Measurements from ENCODE around the gene HDLBP.

HDLBP gene

DNA sequence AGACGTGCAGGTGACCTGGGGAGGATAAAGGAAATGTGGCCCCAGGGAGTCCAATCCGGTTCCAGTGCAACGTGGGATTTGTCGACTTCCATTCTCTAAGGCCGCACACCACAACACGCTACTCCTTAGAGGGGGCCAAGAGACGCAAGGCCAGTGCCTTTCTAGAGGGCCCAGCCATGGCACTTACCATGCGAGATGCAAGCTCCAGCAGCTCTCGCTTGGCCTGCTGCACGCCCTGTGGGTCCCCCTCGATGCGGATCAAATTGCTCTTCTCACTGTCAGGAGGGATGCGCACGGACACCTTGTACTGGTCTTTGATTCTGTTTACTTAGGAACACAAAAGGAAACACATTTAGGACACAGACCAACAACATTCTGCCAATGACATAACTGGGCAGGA lies 65.8 kb downstream of the HDLBP start:
- no peak for DNase-seq (ENCODE audit: low read depth)

DNA sequence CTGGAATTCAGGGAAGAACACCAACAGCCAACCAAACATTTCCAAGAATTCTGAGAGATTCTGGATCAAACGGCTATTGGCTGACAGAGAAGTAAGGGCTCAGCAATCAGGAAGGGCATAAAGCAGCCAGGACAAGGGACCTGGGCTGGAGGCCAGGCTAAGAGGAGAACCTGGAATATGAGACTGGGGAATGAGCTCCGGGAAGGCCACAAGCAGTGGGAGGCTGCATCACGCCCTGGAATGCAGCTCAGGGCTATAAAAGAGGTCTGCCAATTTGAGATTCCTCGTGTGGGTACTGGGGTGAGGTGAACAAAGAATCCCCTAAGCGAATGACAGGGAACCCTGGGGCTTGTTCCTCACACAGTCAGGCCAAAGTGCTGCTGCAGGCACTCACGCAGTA lies 66.6 kb downstream of the HDLBP start:
- no peak for DNase-seq (ENCODE audit: low read depth)

- DNase-seq (ENCODE audit: low read depth) = no peak
Observed at GRCh38 chr2:241248289-241248688, 67.2 kb downstream of the HDLBP start.

- DNase-seq (ENCODE audit: low read depth) = no peak
Observed at GRCh38 chr2:241244368-241244767, 71.1 kb downstream of the HDLBP start.

- no peak for DNase-seq (ENCODE audit: low read depth)
Observed at GRCh38 chr2:241242306-241242705, 73.2 kb downstream of the HDLBP start.

- no peak for DNase-seq (ENCODE audit: low read depth)
Observed at GRCh38 chr2:241241669-241242068, 73.8 kb downstream of the HDLBP start.

DNA sequence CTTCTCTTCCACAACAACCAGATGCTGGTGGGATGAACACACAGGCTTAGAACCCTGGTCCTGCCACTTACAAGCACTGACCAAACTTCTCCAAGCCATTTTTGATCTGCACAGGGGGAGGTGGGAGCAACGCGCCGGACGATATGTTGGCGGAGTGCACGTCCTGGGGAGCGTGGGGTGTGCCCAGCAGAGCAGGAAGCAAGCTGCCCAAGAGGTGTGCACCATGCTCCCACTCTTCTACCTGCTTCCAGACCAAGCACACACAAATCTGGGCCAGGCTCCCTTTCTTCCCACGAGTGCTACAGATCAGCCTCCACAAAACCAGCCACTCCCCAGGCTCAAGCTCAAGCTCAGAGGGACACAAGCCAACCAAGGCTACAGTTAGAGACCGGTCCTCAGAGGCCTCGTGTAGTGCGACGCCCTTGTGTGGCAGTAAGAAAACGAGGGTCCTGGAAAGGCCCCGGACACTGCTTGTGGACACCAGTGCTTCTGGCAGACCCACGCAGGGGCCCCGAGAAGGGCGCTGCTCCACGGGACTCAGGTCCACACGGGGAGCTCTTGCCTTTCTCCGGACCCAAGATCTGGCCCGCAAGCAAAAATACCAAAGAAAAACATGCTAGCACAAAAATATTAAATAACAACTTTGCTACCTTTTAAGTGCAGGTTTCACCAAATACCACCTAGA lies 75.0 kb downstream of the HDLBP start:
- DNase-seq (ENCODE audit: low read depth) = no peak

DNA sequence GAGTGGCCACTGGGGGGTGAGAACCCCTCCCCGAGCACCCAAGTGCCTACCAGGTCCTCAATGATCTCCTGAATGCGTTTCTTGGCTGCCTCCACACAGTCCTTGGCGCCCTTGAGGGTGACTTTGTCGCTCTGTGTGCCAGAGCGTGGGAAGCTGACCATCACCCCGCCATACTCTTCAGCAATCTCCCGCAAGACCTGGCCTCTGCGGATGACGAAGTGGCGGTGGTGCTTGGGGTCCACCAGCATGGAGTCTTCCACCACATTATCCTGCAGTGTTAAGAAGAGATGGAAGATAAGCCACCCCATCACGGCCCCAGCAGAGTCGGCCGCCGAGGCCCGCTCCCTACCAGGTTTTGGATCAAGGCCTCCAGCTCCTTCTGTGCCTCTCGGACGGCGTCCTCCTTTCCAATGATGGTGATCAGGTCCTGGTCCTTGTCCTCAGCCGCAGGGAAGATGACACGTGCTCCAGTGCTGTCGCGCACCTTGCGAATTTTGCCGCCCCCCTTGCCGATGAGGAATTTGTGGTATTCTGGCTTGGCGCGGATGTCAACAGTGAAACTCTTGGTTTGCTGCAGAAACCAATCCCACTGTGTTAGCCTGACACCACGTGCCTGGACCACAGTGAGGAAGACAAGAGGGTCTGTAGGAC lies 75.8 kb downstream of the HDLBP start:
- no peak for DNase-seq (ENCODE audit: low read depth)

GRCh38 chr2:241238693-241239198 lies 76.7 kb downstream of the HDLBP start:
- DNase-seq (ENCODE audit: low read depth) = no peak

DNA sequence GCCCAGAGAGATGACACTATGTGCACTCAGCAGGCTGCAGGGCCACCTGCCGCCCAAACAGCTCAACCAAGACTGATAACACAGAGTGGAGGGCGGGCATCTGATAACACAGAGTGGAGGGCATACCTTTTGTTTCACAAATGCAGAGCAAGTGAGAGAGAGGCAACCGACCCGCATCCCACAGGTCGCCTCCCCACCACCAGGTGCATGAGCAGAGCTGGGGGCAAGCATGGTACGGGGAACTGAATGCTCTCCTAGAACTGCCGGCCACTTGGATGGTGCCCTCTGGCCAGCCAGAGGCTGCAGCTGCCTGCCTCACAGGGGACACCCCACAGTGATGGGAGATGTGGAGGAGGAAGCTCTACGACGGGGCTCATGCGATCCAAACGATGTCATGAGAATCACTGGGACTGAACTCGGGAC lies 77.5 kb downstream of the HDLBP start:
- DNase-seq (ENCODE audit: low read depth) = no peak

DNA sequence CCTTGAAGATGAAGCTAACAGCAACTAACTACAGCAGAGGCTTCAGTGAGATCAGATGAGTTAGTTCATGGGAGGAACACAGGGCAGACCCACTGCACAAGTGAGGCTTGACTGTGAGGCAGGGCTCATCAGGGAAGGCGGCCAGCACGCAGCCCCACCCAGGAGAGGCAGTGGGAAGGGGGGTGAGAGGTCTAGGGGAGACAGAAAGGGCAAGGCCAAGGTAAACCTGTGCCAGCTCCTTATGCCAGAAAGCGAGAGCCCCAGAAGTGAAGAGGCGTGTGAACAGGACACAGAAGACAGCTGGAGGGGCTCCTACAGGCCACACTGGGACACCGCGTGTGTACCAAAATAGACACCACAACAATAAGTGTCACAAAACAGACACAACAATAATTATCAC lies 78.4 kb downstream of the HDLBP start:
- DNase-seq (ENCODE audit: low read depth) = no peak

DNA sequence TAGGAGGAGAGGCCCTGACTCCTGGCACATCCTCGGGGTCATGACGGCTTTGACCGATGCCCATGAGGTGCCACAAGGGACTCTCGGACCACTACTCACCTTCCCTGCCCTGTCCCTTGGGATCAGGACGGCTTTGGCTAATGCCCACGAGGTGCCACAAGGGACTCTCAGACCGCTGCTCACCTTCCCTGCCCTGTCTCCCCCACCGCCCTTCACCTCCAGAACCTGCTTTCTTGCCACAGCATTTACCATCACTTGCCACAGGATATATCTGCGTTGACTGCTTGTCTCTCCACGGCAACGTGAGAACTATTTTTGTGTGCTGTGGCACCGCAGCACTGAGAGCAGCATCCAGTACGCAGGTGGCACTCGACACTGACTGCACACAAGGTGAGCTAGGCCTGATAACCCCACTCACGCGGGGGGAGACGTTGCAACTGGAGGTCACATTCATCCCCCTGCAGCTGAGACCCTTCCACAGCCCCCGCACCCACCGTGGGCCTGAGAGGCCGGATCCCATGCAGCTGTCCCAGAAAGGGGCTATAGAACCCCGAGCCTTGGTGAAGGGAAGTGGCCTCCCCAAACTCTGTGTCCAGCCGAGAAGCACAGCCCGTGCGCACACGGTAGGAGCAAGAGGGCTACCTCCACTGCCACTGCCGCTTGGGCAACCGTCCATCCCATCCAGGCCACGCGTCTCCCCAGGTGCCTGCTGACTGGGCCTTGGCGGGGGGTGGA lies 79.4 kb downstream of the HDLBP start:
- no peak for DNase-seq (ENCODE audit: low read depth)

DNA sequence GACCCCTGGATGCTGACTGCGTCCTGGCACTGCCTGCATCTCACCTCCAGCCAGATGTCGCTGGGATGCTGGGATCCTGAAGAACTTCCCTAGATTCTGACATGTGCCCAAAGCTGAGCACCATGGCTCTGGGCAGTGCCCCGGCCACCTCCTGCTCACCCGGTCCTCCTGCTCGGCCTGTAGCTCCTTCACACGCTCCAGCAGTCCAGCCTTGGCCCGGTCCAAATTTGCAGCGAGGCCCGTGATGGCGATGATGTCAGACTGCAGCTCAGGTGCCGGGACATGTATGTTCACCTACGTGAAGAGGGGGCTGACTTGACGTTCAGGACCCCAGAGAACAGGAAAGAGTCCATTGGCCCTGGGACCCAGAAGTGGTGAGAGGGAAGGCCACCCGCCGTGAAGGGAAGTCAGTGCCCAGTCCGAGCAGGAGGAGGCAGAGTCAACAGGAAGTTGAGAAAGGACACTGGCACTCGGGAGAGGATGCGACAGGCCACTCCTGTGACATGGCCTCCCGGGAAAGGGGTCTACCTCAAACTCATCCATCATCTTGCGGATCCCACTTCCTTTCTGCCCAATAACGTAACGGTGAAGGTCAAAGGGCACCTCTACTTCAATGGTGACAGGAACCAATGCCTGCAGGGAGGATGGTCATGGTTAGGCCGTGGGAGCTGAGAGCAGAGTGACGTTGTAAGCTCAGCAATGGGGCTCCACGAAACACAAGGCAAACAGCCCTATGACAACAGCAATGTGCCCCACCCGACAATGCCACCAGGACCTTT lies 80.3 kb downstream of the HDLBP start:
- DNase-seq (ENCODE audit: low read depth) = no peak

GRCh38 chr2:241234066-241234790 lies 81.2 kb downstream of the HDLBP start:
- no peak for DNase-seq (ENCODE audit: low read depth)

DNA sequence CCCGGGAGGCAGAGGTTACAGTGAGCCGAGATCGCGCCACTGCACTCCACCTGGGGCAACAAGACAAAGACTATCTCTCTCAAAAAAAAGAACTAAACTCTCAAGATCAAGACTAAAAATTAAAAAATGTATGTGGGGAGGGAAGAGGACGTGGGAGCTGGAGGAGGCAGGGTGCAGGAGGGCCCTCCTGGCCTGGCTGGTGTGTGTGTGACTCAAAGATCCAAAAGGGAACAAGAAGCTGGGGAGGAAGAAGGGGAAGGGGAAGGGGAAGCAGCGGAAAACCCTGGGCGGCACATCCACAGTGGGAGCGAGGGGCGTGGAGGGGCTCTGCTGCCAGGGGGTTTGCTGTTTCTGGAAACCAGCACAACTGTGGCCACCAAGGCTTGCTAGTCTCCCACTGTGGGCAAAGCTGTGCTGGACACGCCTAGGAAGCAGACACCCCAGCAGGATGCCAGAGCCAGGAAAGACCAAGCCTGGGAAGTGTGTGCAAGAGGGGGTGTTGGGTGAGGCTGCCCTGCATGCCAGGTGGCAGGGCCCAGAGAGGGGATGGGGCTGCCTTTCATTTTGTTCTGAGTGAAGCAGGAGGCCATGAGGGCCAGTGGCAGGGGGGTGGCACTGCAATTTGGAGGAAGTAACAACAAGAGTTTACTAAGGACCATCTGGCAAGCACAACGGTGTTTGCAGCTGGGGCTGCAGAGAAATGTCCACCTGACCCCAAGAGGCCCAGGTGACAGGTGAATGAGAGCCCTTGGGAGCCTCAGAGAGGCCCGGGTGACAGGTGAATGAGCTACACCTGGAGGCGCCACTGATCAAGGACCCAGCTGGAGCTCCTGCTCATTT lies 82.5 kb downstream of the HDLBP start:
- DNase-seq (ENCODE audit: low read depth) = no peak

DNA sequence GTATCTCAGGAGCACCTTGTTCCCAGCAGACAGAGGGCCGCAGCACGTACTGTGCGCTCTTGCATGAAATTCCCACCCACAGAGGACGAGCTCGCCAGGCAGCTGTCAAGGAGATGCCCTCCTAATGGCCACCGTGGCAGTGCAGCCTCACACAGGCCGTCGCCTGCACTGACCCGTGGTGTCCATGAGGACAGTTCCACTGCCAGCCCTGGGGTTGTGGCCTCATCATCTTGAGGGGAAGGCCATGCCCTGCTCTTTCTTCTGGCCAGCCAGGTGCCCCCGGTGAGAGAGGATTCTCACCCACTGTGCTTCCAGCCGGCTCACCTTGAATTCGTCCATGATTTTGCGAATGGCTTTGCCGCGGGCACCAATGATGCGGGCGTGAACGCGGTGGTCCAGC lies 85.0 kb downstream of the HDLBP start:
- DNase-seq (ENCODE audit: low read depth) = no peak

DNA sequence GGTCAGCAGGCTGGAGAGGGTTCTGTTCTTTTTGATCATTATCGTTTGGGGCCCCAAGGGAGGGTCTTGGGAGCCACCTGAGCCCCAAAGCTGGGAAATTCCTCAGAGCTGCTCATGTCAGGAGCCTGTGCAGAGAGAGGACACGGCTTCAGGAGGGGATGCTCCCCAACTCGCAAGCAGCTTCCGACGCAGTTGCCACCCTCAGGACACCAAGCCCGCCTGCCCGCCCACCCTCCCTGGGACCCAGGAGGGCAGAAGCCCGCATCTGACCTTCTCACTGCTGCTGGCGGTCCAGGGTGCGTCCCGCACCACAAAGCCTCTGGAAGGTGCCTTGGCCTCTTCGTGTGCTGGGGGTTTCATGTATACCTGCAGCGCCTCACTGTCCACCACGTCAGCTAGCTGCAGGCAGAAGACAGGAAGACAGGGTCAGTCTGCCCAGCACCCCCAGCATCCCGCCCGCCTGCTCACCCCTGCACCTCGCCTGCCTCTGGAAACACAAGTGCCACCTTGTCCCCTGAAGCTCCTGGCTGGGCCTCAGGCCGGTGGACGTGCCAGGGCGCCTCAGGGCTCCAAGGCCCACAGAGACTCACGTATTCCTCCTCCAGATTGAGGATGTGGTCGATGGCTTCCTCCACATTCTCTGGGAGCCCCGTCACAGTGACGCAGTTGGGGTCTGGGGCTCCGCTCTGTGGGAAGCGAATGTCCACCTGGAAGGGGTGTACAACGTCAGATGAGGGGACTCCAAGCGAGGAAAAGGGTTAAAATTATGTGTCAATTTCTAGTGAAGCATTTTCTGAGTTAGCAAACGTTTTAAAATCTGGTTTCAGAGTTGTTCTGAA lies 85.7 kb downstream of the HDLBP start:
- no peak for DNase-seq (ENCODE audit: low read depth)

GRCh38 chr2:241228860-241229516 lies 86.5 kb downstream of the HDLBP start:
- DNase-seq (ENCODE audit: low read depth) = no peak

Data from stimulated activated CD8-positive, alpha-beta memory T cell treated with anti-CD3 and anti-CD28 coated beads, Interleukin-12 subunit alpha, Interleukin-12 subunit beta, amount 100 ng/mL, for 4 hours (primary cell).